ENCODE data around the gene KCNQ1OT1.

KCNQ1OT1 gene

DNA sequence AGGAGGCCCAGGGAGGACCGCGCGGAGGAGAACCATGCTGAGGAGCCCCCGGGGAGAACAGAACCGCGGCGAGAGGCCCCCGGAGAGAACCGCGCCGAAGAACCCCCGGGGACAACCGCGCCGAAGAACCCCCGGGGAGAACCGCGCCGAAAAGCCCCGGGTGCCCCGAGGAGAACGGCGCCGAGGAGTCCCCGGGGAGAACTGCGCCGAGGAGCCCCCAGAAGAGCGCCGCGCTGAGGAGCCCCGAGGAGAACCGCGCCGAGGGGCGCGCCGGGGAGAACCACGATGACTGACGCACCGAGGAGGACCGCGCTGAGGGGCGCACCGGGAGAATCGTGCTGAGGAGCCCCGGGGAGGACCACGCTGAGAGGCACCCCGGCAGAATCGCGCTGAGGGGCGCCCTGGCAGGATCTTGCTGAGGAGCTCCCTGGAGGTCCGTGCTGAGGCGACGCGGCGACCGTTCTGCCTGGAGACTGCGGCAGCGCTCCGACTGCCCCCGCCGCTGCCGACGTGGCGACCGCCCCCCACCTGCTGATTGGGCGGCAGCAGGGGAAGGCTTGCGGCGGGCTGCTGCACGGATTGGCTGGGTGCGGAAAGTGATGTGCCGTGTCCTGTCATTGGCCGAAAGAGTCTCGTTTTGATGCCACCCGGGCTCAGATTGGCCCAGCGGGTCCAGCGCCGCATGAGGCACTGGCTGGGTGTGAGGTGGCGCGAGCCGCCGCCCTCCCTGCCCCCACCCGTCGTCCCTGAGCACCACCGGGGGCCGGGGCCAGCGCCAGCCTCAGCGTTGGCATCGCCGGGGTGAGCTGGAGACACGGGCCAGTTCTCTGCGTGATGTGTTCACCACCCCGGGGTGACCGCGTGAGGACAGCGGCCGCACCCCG, at the start of gene KCNQ1OT1:
Gene KCNQ1OT1 (minus strand): TSS at position 464 of the 884 bp plus-strand sequence.
- DNase-seq (ENCODE audit: low read depth, low spot score) = peak; percentile 68

DNA sequence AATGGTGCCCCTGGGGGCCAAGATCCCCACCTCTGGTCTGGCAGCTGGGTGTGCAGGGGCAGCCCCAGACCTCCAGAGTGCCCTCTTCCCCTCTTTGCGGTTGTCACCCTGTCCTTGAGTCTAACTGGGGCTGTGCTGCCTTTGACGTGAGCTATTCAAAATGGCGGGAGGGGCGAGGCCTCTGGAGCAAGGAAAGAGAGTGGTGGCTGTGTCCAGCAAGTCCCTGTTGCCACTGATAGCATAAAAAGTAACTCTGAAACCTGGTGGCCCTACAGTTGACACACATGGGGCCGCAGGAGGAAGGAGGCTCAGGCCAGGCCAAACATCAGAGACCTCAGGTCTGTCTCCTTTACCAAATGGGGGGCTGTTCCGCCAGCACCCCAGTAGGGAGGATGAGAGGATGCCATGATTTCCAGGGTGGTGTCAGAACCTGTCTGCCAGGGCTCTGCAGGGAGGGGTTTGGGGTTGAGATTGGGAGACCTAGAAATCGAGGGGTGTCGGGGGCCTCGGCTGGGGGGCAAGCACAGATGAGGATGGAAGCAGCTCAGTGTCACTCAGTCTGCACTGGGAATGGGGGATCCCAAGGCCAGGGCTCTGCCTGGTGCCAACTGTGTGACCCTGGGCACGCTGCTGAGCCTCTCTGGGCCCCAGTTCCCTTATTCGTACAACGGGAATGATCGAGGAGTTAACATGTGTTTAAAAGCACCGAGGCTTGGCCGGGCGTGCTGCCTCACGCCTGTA, 49.2 kb upstream of the KCNQ1OT1 start:
- no peak for DNase-seq (ENCODE audit: low read depth, low spot score)

DNA sequence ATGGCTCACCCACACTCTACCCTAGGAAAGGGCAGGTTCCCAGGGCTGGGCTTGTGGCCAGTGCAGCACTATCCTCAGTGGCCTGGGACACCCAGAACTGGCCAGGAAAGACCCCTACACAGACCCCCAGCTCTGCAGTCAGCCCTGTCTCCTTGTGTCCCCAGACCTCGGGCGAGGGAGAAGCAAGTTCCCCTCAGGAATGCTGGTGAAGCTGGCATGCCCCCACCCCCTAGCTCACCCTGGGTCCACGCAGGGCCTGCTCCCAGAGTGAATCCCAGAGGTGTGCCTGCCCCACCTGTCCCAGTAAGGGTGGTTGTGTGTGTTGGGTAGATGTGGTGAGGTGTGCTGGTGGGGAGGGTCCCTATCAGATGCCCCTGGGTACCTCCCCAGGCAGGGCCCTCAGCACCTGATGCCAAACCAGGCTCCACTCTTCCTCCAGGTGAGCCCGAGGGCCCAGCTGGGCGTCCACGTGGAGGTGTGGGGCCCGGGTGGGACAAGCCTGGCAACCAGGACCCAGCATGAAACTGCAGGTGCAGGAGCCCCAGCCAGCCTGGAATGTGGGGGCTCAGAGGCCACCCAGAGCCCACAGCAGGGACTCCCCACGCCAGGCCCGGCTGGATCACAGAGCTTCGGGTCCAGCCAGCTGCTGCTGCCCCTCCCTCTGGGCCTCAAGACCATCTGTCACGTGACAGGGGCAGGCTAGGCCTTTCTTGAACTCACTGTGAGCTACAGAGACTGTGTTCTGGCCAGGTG, 48.4 kb upstream of the KCNQ1OT1 start:
- DNase-seq (ENCODE audit: low read depth, low spot score) = no peak

DNA sequence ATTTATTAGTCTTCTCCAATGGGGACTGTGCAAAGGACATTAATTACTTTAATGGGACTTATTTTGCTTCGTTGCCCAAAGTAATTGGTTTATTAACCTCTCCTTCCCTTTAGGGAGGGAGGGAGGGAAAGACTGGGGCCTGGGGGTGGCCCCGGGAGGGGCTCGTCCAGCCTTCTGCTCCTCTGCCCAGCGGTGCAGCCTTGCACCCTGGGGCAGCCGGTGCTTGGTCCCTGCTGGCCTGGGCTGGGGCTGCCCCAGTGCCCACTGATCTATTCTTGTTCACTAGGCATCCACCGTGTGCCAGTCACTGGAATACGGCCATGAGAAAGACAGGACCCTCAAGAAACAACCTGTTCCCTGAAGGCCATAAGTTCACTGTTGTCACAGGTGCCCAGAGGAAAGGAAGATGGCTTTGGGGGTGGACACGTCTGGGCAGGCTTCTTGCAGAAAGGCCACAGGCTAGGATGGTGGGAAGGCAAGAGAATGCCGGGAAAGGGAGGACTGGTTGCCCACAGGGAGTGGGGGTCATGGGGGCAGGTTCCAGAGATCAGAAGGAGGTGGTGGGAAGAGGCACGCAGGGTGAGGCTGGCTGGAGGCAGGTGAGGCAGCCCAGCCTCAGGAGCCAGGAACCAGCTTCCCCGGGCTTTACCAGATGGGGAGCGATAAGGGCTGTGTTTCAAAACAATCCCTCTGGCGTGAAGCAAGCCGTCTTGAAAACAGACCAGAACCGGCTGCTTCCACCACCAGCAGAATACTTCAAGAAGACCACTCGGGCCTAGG, 47.6 kb upstream of the KCNQ1OT1 start:
- DNase-seq (ENCODE audit: low read depth, low spot score) = no peak

DNA sequence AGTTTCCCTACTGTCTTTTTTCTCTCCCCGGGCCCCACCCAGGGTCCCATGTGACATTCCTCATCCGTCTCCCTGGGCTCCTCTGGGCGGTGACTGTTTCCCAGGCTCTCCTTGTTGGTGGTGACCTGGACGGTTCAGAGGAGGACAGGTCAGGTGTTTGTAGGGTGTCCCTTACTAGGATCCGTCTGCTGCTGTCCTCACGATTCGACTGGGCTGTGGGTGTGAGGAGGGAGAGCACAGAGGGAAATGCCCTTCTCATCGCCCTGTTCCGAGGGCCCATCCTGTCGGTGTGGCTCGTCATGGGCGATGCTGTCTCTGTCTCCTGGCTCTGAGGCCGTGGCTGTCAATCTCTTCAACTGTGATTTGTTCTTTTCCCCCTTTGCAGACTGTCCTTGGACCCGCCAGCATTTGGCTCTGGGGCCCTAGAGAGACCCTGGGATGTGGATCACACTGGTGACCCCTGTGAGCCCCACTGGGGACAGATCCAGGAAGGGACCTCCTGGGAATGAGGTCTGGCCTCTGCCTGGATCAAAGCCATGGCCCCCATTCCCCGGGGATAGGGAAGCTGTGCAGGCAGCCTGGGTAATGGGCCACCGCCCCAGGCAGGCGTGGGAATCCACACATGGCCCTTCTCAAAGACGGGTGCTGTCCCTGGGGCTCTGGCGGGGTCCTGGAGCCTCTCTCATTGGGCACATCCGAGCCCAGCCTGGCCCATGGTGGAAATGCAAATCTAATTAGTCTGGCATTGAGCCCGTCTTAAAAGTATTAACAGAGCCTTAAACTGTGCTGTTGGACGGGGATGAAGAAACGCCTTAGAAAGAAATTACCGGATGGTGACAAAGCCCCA, 46.8 kb upstream of the KCNQ1OT1 start:
- no peak for DNase-seq (ENCODE audit: low read depth, low spot score)

DNA sequence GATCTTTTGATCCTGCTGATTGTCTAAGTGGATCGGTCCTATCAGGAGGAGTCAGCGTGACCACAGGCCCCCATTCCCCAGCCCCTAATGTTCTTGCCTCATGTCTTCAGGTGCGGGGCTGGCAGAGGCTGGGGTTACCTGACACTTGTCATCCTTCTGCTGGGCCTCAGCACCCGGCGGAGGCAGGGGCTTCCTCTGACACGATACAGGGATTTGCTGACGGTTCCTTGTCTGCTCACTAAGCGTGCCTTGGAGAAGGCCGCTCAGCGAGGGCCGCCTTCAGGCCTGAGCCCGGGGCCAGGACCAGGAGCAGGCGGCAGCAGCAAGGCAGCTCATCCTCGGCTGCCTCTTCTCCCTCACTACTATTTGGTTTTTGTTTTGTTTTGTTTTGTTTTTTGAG, 45.7 kb upstream of the KCNQ1OT1 start:
- DNase-seq (ENCODE audit: low read depth, low spot score) = no peak

DNA sequence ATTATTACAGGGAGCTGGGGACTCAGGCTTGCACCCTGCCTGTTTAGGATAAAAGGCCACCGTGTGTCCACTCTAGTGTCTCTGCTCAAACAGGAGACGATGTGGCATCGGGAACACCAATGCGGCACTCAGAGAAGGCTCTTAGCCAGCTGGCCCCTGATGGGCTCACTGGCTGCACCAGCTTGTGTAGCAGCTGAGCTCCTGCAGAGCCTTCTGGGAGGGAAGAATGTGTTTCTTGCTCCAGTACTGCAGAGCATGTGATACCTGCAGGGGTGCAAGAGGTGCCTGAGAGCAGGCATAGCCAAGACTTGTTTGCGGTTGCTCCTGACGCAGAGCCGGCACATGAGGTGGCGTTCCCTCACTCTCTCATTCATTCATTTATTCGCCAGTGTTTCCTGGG, 44.4 kb upstream of the KCNQ1OT1 start:
- no peak for DNase-seq (ENCODE audit: low read depth, low spot score)

DNA sequence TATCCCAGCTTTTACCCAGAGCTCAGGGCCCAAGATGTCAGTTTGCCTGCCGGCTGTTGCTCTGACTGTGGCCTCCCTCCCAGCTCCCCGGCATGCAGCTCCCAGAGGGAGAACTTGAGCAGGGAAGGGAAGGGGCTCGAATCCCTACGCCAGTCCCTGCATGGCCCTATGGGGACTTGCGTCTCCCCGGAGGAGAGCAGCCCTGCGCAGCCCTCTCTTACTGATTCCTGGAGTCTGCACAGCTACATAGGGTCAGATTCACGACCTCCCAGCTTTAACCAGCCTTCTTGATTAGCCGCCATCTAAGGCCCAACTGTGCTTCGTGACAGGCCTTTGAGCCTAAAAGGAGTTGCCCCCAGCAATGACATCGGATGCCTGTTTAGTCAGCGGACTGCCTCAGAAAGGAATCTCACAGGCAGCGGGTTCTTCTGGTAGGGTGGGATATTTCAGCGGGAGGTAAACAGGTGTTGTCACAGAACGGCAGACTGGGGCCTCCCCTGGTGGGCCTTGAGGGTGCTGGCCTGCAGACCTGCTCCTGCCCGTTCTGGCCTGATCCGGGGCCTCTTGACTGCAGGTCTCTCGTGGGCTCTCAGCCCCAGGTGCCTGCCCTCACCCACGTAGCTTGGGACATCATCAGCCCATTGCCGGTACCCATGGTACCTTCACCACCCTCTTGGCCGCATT, 43.8 kb upstream of the KCNQ1OT1 start:
- DNase-seq (ENCODE audit: low read depth, low spot score) = no peak

DNA sequence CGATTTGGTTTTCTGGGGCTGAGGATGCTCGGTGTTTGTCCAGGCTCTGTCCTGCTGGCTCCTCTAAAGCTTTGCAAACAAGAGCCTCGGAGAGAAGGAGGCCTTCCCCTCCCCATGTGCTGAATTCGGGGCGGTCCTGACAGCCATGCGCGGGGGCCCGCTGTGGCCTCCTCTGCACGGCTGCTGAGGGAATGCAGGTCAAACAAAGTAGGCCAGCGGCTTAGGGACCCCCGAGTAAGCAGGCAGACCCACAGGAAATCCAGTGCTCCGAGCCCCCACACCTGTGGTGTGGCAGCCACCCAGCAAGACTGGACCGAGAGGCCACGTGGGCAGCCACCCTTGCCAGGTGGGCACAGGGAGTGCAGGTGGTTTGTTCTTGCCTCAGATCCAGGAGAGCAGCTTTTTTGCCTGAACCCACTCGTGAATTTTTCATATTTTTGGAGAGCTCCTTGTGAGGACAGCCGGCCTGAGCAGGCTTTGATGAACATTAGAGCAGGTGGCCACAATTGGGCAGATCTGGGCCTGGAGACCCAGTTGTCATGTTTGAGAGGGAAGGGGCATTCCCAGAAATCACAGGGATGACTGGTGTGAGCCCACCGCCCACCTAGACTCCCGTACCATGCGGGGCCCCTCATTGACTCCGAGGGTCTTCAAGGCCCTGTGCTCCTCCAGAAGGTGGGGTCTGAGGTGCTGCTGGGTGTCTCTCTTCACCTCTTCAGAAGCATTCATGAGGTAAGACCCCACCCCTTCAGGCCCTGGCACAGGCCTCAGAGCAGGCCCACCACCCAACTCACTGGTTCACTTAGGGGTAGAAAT, 43.0 kb upstream of the KCNQ1OT1 start:
- DNase-seq (ENCODE audit: low read depth, low spot score) = no peak

DNA sequence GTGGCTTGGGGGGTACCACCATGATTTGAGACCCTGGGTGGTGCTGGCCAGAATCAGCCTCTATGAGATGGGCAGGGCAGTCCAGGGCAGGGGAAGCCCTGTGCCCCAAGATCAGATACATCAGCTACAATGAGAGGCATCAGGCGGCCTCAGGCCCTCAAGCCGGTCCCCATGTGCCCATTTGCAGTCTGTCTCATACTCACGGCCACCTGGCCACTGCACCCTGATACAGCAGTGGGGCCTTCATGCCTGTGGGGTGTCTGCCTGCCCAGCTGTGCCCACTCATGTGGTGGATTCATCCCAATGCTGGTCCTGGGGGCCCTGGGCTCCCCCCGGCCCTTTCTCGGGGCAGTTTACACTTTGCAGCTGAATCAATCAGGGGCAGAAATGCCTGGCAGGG, 42.4 kb upstream of the KCNQ1OT1 start:
- no peak for DNase-seq (ENCODE audit: low read depth, low spot score)

DNA sequence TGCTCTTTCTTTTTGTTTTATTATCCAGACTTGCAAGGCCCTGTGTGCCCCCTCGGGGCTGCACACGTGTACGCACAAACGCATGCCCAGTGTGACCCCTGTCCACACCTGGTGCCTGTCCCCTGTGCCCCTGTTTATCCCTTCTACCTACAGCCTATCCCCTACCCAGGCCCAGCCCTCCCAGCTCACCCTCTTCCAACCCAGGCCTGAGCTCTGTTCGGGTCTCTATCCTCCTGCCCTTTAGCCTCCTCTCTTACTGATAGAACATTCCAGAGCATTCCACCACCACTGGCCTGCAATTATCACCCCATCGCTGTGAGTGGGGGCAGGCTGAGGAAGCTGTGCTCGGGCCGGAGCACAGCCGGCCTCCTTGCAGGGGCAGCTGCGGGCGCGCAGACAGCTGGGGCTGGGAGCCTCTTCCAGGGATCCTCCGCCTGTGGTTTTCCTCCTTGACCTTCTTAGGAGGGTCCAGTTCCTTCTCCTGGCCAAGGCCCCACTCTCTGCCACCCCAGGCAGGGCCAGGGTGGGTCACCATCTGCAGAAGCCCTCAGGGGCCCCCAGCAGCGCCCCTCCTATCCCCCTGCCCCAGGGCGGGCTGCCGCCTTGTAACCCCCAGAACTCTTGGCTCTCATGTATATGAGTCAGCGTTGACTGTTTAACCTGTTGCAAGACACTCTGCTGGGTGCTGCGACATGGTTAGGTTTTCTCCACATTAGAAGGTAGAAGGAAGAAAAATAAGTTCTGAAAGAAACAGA, 41.8 kb upstream of the KCNQ1OT1 start:
- DNase-seq (ENCODE audit: low read depth, low spot score) = no peak

DNA sequence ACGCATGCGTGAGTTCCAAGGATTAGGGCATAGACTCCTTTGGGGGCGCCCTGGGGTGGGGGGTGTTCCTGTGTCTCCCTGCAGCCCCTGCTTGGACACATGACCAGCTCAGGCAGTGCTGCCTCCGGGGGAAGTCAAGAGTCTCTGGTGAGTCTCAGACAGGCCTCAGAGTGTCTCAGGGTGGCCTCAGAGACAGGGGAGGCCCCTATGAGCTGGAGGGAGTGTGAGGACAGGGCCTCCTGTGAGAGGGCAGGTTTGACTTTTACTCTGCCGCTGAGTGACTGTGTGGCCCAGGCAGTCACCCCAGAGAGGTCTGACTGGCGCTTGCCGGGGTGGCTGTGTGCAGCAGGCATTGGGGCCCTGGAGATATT, 41.2 kb upstream of the KCNQ1OT1 start:
- no peak for DNase-seq (ENCODE audit: low read depth, low spot score)

DNA sequence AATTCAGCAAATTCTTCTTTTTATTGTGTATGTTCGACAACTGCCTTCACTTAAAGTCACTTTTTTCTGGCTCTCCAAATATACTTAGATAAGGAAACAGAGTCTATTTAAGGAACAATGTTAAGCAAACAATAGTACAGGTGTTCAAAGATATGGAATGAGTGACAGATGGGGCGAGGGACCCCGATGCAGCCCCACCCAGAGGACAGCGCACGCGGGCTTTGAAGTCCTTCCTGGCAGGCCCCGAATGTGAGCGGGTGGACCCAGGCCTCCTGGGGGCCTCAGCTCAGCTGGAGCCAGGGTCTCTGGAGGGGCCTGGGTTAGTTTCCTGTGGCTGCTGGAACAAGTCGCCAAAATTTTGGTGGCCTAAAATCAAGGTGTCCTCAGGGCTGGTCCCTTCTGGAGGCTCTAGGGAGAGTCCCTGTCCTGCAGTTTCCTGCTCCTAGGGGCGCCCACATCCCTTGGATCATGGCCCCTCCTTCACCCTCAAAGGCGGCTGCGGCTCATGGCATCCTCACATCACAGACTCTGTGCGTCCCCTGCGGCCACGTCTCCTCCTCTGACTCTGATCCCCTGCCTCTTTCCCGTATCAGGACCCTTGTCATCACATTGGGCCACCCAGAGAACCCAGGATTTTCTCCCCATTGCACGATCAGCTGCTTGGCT, 40.6 kb upstream of the KCNQ1OT1 start:
- DNase-seq (ENCODE audit: low read depth, low spot score) = no peak

DNA sequence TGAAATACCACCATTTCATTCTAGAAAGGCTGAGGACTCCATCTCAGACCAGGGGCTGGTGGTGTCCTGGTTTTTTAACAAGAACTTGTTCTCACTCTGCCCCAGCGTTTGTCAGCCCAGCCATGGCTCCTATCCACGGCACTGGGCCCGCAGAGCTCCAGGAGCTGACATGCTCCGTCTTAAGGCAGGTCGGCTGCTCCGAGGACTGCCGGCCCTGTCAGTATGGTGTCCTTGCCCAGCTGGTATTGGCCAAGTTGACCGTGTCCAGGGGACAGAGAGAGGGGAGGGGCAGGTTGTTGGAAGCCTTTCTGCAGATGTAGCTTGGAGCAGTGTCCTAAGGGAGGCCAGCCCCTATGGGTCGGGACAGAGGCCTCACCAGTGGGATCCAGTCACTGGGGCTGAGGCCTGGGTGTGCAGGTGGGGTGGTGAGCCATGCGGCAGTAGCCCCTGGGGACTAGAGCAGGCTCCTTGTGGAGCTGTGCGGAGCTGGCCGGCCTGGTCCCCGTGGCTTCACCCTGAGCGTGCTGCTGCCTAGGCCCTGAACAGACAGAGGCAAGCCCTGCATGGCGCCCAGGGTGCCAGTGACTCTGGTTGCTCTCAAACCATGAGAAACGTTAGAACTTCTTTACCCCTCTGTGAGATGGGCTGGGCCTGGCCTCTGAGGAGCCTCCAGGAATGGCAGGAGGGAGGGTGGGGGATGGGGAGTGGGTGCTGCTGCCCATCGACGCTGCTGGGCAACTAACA, 39.9 kb upstream of the KCNQ1OT1 start:
- DNase-seq (ENCODE audit: low read depth, low spot score) = no peak

DNA sequence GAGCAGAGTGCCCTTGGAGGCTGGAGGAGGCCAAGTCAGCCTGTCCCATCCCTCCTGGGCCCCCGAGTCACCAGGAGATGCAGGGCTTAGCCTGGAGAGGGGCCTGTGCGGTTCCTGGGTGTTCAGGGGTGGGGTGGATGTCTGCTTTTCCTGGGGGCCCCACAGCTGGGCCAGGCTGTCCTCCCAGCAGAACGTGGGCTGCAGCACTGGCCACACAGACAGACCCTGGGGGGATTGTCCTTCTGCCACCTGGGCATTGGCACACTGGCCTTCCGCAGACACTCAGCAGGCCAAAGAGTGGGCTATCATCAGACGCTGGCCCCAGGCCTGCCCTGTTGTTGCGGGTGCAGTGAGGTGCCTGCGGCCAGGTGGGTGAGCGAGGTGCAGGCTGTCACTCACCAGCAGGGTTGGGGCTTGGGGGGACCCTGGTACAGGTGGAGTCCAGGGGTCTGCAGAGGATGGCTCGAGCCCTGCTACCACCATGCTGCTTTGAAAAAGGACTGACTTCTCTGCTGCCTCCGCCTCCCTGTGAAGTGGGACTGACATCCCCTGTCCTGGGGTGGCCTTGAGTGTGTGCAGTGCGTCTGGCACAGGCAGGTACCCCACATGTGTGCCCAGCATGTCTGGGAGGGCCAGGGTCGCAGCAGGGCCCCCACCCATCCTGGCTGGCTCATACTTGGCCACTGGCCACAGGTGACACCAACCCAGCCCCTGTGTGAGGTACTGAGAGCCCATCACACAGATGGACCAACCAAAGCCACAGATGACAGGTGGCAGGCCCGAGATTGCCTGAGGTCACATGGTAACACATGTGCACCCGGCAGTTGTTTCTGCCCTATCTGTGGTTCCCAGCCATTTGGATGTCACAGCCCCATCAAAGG, 39.0 kb upstream of the KCNQ1OT1 start:
- DNase-seq (ENCODE audit: low read depth, low spot score) = no peak

DNA sequence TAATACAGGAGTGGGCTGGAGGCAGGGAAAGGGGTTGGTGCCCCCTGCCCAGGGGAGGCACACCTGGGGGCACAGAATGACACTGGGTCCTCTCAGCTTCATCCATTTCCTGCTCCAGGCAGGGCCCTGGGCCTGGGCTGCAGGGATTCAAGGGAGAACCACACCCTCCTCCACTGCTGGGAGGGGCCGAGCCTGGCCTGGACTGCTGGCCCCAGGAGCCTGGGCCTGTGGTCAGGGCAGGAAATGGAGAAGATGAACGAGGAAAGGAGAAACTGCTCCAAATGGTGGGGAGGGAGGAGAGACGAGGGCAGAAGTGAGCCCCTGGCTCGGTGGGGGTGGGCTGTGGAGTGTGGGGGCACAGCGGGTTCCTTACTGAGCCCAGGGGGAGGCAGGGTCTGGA, 38.1 kb upstream of the KCNQ1OT1 start:
- no peak for DNase-seq (ENCODE audit: low read depth, low spot score)
